H9 (cell line): ENCODE measurements around the gene CPA4. TPM values are rescaled to one million over a fixed set of nuclear protein-coding genes. Genes with fewer than 3 reads are reported as not detected.
"Not testable (repeated sequence)": the region's sequence is repeated elsewhere in the genome, so short reads cannot be mapped to it uniquely, and the experiment has no call there.

Experiments used
- DNase-seq: peaks from one replicate; pipeline ENCODE4 v3.0.0-alpha.2; 2017
- H2AFZ ChIP-seq: one replicate; pipeline ENCODE4 v1.6.1; 2013; ENCODE audit warnings: mild to moderate bottlenecking, low read length, control low read depth, moderate library complexity
- H2AK5ac ChIP-seq: 2 replicates; pipeline ENCODE4 v1.6.1; 2013; ENCODE audit warnings: low read length, control low read depth, mixed read lengths; ENCODE audit not compliant: insufficient read length
- H2BK120ac ChIP-seq: one replicate; pipeline ENCODE4 v1.6.1; 2013; ENCODE audit warnings: low read depth, mild to moderate bottlenecking, low read length, control low read depth, inconsistent platforms; ENCODE audit not compliant: poor library complexity, severe bottlenecking
- H2BK12ac ChIP-seq: 2 replicates; pipeline ENCODE4 v1.6.1; 2013; ENCODE audit warnings: low read length, control low read depth, mixed read lengths, low read depth; ENCODE audit not compliant: insufficient read length
- H2BK15ac ChIP-seq: 2 replicates; pipeline ENCODE4 v1.6.1; 2013; ENCODE audit warnings: low read depth, low read length, control low read depth
- H2BK20ac ChIP-seq: one replicate; pipeline ENCODE4 v1.6.1; 2013; ENCODE audit warnings: low read depth, mild to moderate bottlenecking, low read length, control low read depth, inconsistent platforms; ENCODE audit not compliant: poor library complexity, severe bottlenecking
- H2BK5ac ChIP-seq: 2 replicates; pipeline ENCODE4 v1.6.1; 2013; ENCODE audit warnings: low read length, control low read depth, mixed read lengths; ENCODE audit not compliant: insufficient read length
- H3K14ac ChIP-seq: 2 replicates; pipeline ENCODE4 v1.6.1; 2013; ENCODE audit warnings: low read length, control low read depth; ENCODE audit not compliant: insufficient read depth
- H3K18ac ChIP-seq: 2 replicates; pipeline ENCODE4 v1.6.1; 2013; ENCODE audit warnings: low read depth, mild to moderate bottlenecking, mixed read lengths, low read length, control low read depth; ENCODE audit not compliant: insufficient read length
- H3K23ac ChIP-seq: 2 replicates; pipeline ENCODE4 v1.6.1; 2013; ENCODE audit warnings: low read length, control low read depth, mixed read lengths, low read depth; ENCODE audit not compliant: insufficient read length
- H3K23me2 ChIP-seq: 2 replicates; pipeline ENCODE4 v1.6.1; 2013; ENCODE audit warnings: low read depth, mild to moderate bottlenecking, mixed read lengths, low read length, control low read depth; ENCODE audit not compliant: insufficient read length, poor library complexity, severe bottlenecking
- H3K27ac ChIP-seq: 2 replicates; pipeline ENCODE4 v1.5.1; 2013; ENCODE audit warnings: low read length, control low read depth, mixed read lengths, low read depth; ENCODE audit not compliant: insufficient read length
- H3K27me3 ChIP-seq: 2 replicates; pipeline ENCODE4 v1.6.1; 2013; ENCODE audit warnings: low read length, control low read depth, inconsistent platforms; ENCODE audit not compliant: insufficient read depth
- H3K4ac ChIP-seq: 2 replicates; pipeline ENCODE4 v1.6.1; 2013; ENCODE audit warnings: low read depth, mild to moderate bottlenecking, control low read depth, inconsistent platforms, low read length, moderate library complexity
- H3K4me1 ChIP-seq: 2 replicates; pipeline ENCODE4 v1.6.1; 2013; ENCODE audit warnings: low read length, control low read depth, inconsistent platforms; ENCODE audit not compliant: insufficient read depth
- H3K4me2 ChIP-seq: 2 replicates; pipeline ENCODE4 v1.6.1; 2013; ENCODE audit warnings: low read length, control low read depth, mixed read lengths; ENCODE audit not compliant: insufficient read length, insufficient read depth
- H3K56ac ChIP-seq: 2 replicates; pipeline ENCODE4 v1.6.1; 2013; ENCODE audit warnings: low read depth, mild to moderate bottlenecking, mixed read lengths, low read length, control low read depth; ENCODE audit not compliant: insufficient read length
- H3K79me1 ChIP-seq: 2 replicates; pipeline ENCODE4 v1.6.1; 2013; ENCODE audit warnings: low read depth, mild to moderate bottlenecking, moderate library complexity, low read length, control low read depth, inconsistent platforms; ENCODE audit not compliant: insufficient read depth, poor library complexity, severe bottlenecking
- H3K79me2 ChIP-seq: 2 replicates; pipeline ENCODE4 v1.6.1; 2013; ENCODE audit warnings: low read length, control low read depth, inconsistent platforms; ENCODE audit not compliant: insufficient read depth
- H3K9ac ChIP-seq: 2 replicates; pipeline ENCODE4 v1.6.1; 2013; ENCODE audit warnings: low read length, control low read depth, mixed read lengths; ENCODE audit not compliant: insufficient read length; ENCODE audit errors: extremely low read depth
- H3K9me3 ChIP-seq: one replicate; pipeline ENCODE4 v1.6.1; 2013; ENCODE audit warnings: low read depth, low read length, inconsistent platforms; ENCODE audit not compliant: control insufficient read depth
- H3T11ph ChIP-seq: one replicate; pipeline ENCODE4 v1.6.1; 2013; ENCODE audit warnings: mild to moderate bottlenecking, low read length, control low read depth, inconsistent platforms
- H4K20me1 ChIP-seq: one replicate; pipeline ENCODE4 v1.6.1; 2013; ENCODE audit not compliant: control insufficient read depth, insufficient read length, insufficient read depth
- H4K5ac ChIP-seq: 2 replicates; pipeline ENCODE4 v1.6.1; 2013; ENCODE audit warnings: low read depth, mild to moderate bottlenecking, mixed read lengths, low read length, control low read depth; ENCODE audit not compliant: insufficient read length
- H4K8ac ChIP-seq: replicated peaks from 2 replicates; pipeline ENCODE4 v1.6.1; 2013; ENCODE audit warnings: low read length, control low read depth, mixed read lengths, low read depth; ENCODE audit not compliant: insufficient read length
- H4K91ac ChIP-seq: 2 replicates; pipeline ENCODE4 v1.6.1; 2013; ENCODE audit warnings: low read depth, mild to moderate bottlenecking, moderate library complexity, mixed read lengths, low read length, control low read depth; ENCODE audit not compliant: insufficient read length
- H3K27ac Mint-ChIP-seq, 3 experiments: 2 replicates in 2 of 3; 3 replicates in 1 of 3; pipeline ENCODE4 v1.8.0; 2020 to 2021; ENCODE audit warnings: mixed read lengths in 3 of 3, mild to moderate bottlenecking in 1 of 3, moderate library complexity in 1 of 3
- H3K27me3 Mint-ChIP-seq: 2 replicates; pipeline ENCODE4 v1.8.0; 2021; ENCODE audit warnings: low read depth, mild to moderate bottlenecking, moderate library complexity, mixed read lengths
- H3K36me3 Mint-ChIP-seq, 3 experiments: 2 replicates in 2 of 3; 3 replicates in 1 of 3; pipeline ENCODE4 v1.8.0; 2020 to 2021; ENCODE audit warnings: low read depth in 3 of 3, mixed read lengths in 3 of 3; ENCODE audit not compliant: insufficient read depth in 1 of 3
- H3K4me1 Mint-ChIP-seq, 2 experiments: 2 replicates each; pipeline ENCODE4 v1.8.0; 2020; ENCODE audit warnings: mixed read lengths in 2 of 2
- H3K4me3 Mint-ChIP-seq, 2 experiments: 2 replicates in 1 of 2; 3 replicates in 1 of 2; pipeline ENCODE4 v1.8.0; 2020 to 2021; ENCODE audit warnings: mild to moderate bottlenecking in 2 of 2, mixed read lengths in 2 of 2, moderate library complexity in 1 of 2
- H3K9me3 Mint-ChIP-seq, 2 experiments: 2 replicates in 1 of 2; 3 replicates in 1 of 2; pipeline ENCODE4 v1.8.0; 2020; ENCODE audit warnings: mild to moderate bottlenecking in 2 of 2, mixed read lengths in 2 of 2, moderate library complexity in 1 of 2
- WGBS: extraction: QIAGEN DNeasy Blood & Tissue Kit; methylation state at CpG from one replicate; pipeline ENCODE4 v1.1.7; 2013; ENCODE audit warnings: missing lambda C conversion rate, low lambda C conversion rate, mixed read lengths; ENCODE audit not compliant: insufficient read length; ENCODE audit errors: extremely low coverage; 5-methylcytosine and 5-hydroxymethylcytosine counted together
- long read RNA-seq: library from polyadenylated mRNA; unstranded; transcript quantifications from one replicate; pipeline ENCODE4 v2.0.0, GENCODE V29; 2020
- total RNA-seq: library from RNA; stranded (reverse); gene quantifications from 2 replicates; pipeline ENCODE4 v1.2.1, GENCODE V29; 2021
- TF ChIP-seq, protein P1 (sequence below): fragments of 200-600 bp; sonication (generic); conservative IDR thresholded peaks from 3 replicates; pipeline ENCODE4 v1.8.0; 2021; ENCODE audit warnings: antibody characterized with exemption, mild to moderate bottlenecking

CPA4 gene
- not detected in 2 replicates for total RNA-seq
- long read RNA-seq, result 0 reads

DNA sequence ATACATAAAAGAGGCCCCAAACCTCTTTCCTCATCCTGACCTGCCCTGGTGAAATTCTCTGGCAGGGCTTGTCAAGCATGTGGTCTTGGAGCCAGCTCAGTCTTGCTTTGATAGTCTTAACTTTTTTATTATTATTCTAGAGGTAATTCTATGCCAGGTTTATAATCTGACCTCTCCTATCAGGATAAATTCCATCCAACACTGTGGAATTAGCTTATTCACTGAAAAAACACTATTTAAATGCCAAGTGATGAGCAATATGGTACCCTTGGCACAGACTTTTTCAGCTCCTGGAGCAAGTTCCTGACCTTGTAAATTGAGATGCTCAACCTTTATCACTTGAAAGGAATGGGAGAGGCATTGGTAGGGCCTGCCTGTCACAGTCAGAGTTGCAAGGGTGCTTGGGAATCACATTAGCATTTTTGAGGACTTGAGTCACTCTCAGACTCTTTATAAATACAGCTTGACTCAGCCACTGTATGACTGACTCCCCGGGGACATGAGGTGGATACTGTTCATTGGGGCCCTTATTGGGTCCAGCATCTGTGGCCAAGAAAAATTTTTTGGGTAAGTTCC is at the start of gene CPA4:
Gene CPA4 (plus strand): TSS at position 480 of the 576 bp plus-strand sequence. CDS start 20 bp downstream, at position 500.
- Histone ChIP-seq H3K9me3 (no peaks in the 10 kb centered on the region), H3K56ac (no peak within 1 kb of the TSS), H2BK20ac (no peak within 1 kb of the TSS), H2AK5ac (no peak within 1 kb of the TSS), H4K20me1 (no peaks in the 10 kb centered on the region), H3K79me2 (no peaks in the 10 kb centered on the region), H3K27ac (no peak within 1 kb of the TSS), H3K23me2 (no peaks in the 10 kb centered on the region), H4K8ac (no peak within 1 kb of the TSS), H4K91ac (no peak within 1 kb of the TSS), H3T11ph (no peak within 1 kb of the TSS), H2BK12ac (no peak within 1 kb of the TSS), H3K18ac (no peak within 1 kb of the TSS), H3K23ac (no peak within 1 kb of the TSS), H3K4ac (no peak within 1 kb of the TSS), H2BK120ac (no peak within 1 kb of the TSS), H3K9ac (no peak within 1 kb of the TSS), H4K5ac (no peak within 1 kb of the TSS), H3K14ac (no peak within 1 kb of the TSS), H2BK5ac (no peak within 1 kb of the TSS), H2AFZ (no peak within 1 kb of the TSS), H3K27me3 (no peaks in the 10 kb centered on the region), H2BK15ac (no peak within 1 kb of the TSS), H3K4me1 (no peaks in the 10 kb centered on the region), H3K79me1 (no peaks in the 10 kb centered on the region), H3K4me2 (no peak within 1 kb of the TSS)
- no peaks in the 10 kb centered on the region; a peak in 1 of 4 replicates for H3K4me1 Mint-ChIP-seq
- H3K4me3 Mint-ChIP-seq, result no peak within 1 kb of the TSS
- peaks cover 2% of the 10 kb centered on the region; the same call in 1 of the 2 replicates for H3K27me3 Mint-ChIP-seq
- peaks cover 0 to 8% of the 10 kb centered on the region in 2 experiments; a peak in 2 of 5 replicates for H3K9me3 Mint-ChIP-seq
- no peaks in the 10 kb centered on the region; a peak in 1 of 7 replicates for H3K36me3 Mint-ChIP-seq
- TF ChIP-seq, protein P1, sequence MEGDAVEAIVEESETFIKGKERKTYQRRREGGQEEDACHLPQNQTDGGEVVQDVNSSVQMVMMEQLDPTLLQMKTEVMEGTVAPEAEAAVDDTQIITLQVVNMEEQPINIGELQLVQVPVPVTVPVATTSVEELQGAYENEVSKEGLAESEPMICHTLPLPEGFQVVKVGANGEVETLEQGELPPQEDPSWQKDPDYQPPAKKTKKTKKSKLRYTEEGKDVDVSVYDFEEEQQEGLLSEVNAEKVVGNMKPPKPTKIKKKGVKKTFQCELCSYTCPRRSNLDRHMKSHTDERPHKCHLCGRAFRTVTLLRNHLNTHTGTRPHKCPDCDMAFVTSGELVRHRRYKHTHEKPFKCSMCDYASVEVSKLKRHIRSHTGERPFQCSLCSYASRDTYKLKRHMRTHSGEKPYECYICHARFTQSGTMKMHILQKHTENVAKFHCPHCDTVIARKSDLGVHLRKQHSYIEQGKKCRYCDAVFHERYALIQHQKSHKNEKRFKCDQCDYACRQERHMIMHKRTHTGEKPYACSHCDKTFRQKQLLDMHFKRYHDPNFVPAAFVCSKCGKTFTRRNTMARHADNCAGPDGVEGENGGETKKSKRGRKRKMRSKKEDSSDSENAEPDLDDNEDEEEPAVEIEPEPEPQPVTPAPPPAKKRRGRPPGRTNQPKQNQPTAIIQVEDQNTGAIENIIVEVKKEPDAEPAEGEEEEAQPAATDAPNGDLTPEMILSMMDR, result no peak
- no peak within 1 kb of the TSS for H3K27ac Mint-ChIP-seq
- no CpG with 5 or more reads among the region's 1 CpG for WGBS
- DNase-seq, result no peak

DNA sequence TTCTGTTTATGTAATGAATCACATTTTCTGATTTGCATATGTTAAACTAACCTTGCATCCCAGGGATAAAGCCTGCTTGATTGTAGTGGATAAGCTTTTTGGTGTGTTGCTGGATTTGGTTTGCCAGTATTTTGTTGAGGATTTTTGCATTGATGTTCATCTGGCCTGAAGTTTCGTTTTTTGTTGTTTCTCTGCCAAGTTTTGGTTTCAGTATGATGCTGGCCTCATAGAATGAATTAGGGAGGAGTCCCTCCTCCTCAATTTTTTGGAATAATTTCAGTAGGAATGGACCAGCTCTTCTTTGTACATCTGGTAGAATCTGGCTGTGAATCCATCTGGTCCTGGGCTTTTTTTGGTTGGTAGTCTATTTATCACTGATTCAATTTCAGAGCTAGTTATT is 49.5 kb upstream of the CPA4 start:
- not testable (repeated sequence) for H3K27ac Mint-ChIP-seq, H3K4me2 ChIP-seq, H3K4me1 ChIP-seq, H3K56ac ChIP-seq, H4K20me1 ChIP-seq, H2BK15ac ChIP-seq, H3K36me3 Mint-ChIP-seq, H3K14ac ChIP-seq, H3K9me3 ChIP-seq, H3K4me1 Mint-ChIP-seq, H3T11ph ChIP-seq, H3K9me3 Mint-ChIP-seq, H3K79me1 ChIP-seq, H3K4me3 Mint-ChIP-seq, H2BK120ac ChIP-seq, H4K91ac ChIP-seq, H3K23me2 ChIP-seq, H2BK20ac ChIP-seq, H3K27me3 Mint-ChIP-seq, DNase-seq, H3K4ac ChIP-seq, H3K27me3 ChIP-seq, H2BK12ac ChIP-seq, H3K18ac ChIP-seq, H3K79me2 ChIP-seq, H2BK5ac ChIP-seq, H3K27ac ChIP-seq, H3K9ac ChIP-seq, H2AK5ac ChIP-seq, H3K23ac ChIP-seq, H4K8ac ChIP-seq, H2AFZ ChIP-seq, H4K5ac ChIP-seq
- WGBS, result no CpG with 5 or more reads among the region's 1 CpG
